B cell (primary cell): Measurements from ENCODE around the gene NOXA1. TPM values are rescaled to one million over a fixed set of nuclear protein-coding genes. Genes with fewer than 3 reads are reported as not detected.

Source experiments
- ATAC-seq: fragments of 200-7000 bp; cut with Tn5 transposase; one replicate; pipeline ENCODE4 v1.10.0; 2021; ENCODE audit warnings: low read depth, mild to moderate bottlenecking, moderate number of reproducible peaks, moderate library complexity
- CTCF ChIA-PET: fragments of 350-600 bp; sonication (Branson Sonifier 250); formaldehyde crosslinking; loops from one replicate; lab custom pipeline; 2021; ENCODE audit warnings: antibody characterized with exemption, inconsistent platforms; lab: Charles Lee
- POLR2A ChIA-PET: fragments of 350-600 bp; sonication (Branson Sonifier 250); formaldehyde crosslinking; loops from one replicate; lab custom pipeline; 2021; ENCODE audit warnings: antibody characterized with exemption; lab: Charles Lee
- DNase-seq: peaks from one replicate; pipeline ENCODE4 v3.0.0; 2013
- H2AFZ ChIP-seq: 2 replicates; pipeline ENCODE4 v1.6.1; 2012; ENCODE audit warnings: mild to moderate bottlenecking, low read depth, low read length; ENCODE audit not compliant: insufficient read depth, poor library complexity, severe bottlenecking
- H3K27ac ChIP-seq, 2 donors: 1 replicate in 1 of 2; 2 replicates in 1 of 2; pipeline ENCODE4 v1.5.1; 2012 to 2013; ENCODE audit warnings: low read length in 2 of 2, mild to moderate bottlenecking in 2 of 2, moderate library complexity in 1 of 2
- H3K27me3 ChIP-seq, 4 experiments: fragments of 200-600 bp in 1 of 4; sonication (generic) in 1 of 4; replicated peaks in 1 of 4; 1 replicate in 2 of 4; 2 replicates in 2 of 4; pipeline versions ENCODE4 v1.6.1 to v1.7.0; 2013 to 2016; ENCODE audit warnings: low read length in 3 of 4, mild to moderate bottlenecking in 2 of 4, mixed read lengths in 1 of 4, moderate library complexity in 1 of 4; ENCODE audit not compliant: insufficient read depth in 4 of 4, control insufficient read depth in 3 of 4; ENCODE audit errors: control extremely low read depth in 1 of 4
- H3K36me3 ChIP-seq, 2 experiments: replicated peaks in 1 of 2; 1 replicate in 1 of 2; 2 replicates in 1 of 2; pipeline versions ENCODE4 v1.6.1 to v1.7.1; 2013; ENCODE audit warnings: low read length in 1 of 2; ENCODE audit not compliant: insufficient read depth in 2 of 2, control insufficient read depth in 1 of 2; ENCODE audit errors: control extremely low read depth in 1 of 2, extremely low read depth in 1 of 2
- H3K4me1 ChIP-seq, 2 donors: fragments of 200-600 bp in 1 of 2; sonication (generic) in 1 of 2; 1 replicate in 1 of 2; 2 replicates in 1 of 2; pipeline versions ENCODE4 v1.5.1 to v1.6.1; 2013 to 2017; ENCODE audit warnings: low read length in 2 of 2; ENCODE audit not compliant: control insufficient read depth in 2 of 2, insufficient read depth in 2 of 2
- H3K4me2 ChIP-seq: replicated peaks from 2 replicates; pipeline ENCODE3; 2012; ENCODE audit warnings: mild to moderate bottlenecking, low read depth, low read length; ENCODE audit not compliant: poor library complexity, severe bottlenecking
- H3K4me3 ChIP-seq, 5 experiments: fragments of 200-600 bp in 1 of 5; sonication (generic) in 1 of 5; 1 replicate in 3 of 5; 2 replicates in 2 of 5; pipeline versions ENCODE4 v1.5.1 to v1.7.0; 2011 to 2016; ENCODE audit warnings: low read length in 4 of 5, mild to moderate bottlenecking in 4 of 5, low read depth in 2 of 5, control low read depth in 1 of 5, moderate library complexity in 1 of 5; ENCODE audit not compliant: insufficient read depth in 1 of 5; ENCODE audit errors: control extremely low read depth in 1 of 5, extremely low read depth in 1 of 5
- H3K79me2 ChIP-seq: fragments of 200-600 bp; sonication (generic); one replicate; pipeline ENCODE4 v1.6.0; 2016; ENCODE audit warnings: low read length; ENCODE audit not compliant: control insufficient read depth, insufficient read depth
- H3K9ac ChIP-seq: fragments of 200-600 bp; sonication (generic); 2 replicates; pipeline ENCODE4 v1.6.1; 2017; ENCODE audit warnings: mild to moderate bottlenecking, low read length, moderate library complexity
- H3K9me3 ChIP-seq, 3 donors: one replicate each; pipeline versions ENCODE4 v1.6.1 to v1.7.1; 2013; ENCODE audit warnings: low read length in 2 of 3; ENCODE audit not compliant: control insufficient read depth in 2 of 3, insufficient read depth in 1 of 3; ENCODE audit errors: control extremely low read depth in 1 of 3
- H4K20me1 ChIP-seq: 2 replicates; pipeline ENCODE4 v1.6.0; 2012; ENCODE audit warnings: mild to moderate bottlenecking, low read length; ENCODE audit not compliant: insufficient read depth, control insufficient read depth, poor library complexity, severe bottlenecking
- H3K27ac Mint-ChIP-seq: one replicate; pipeline ENCODE4 v1.8.0; 2021; ENCODE audit warnings: mixed read lengths
- H3K27me3 Mint-ChIP-seq: one replicate; pipeline ENCODE4 v1.8.0; 2021; ENCODE audit warnings: mixed read lengths
- H3K4me1 Mint-ChIP-seq: one replicate; pipeline ENCODE4 v1.8.0; 2021; ENCODE audit warnings: mixed read lengths
- H3K4me3 Mint-ChIP-seq: one replicate; pipeline ENCODE4 v1.8.0; 2021; ENCODE audit warnings: mixed read lengths
- H3K9me3 Mint-ChIP-seq: one replicate; pipeline ENCODE4 v1.8.0; 2022; ENCODE audit warnings: mixed read lengths; ENCODE audit not compliant: insufficient read depth
- CTCF ChIP-seq: fragments of 200-600 bp; IDR thresholded peaks from one replicate; pipeline ENCODE4 v1.8.0; 2022; ENCODE audit warnings: antibody characterized with exemption, mild to moderate bottlenecking
- EZH2 ChIP-seq: IDR thresholded peaks from 2 replicates; pipeline ENCODE4 v1.6.1; 2012; ENCODE audit warnings: borderline replicate concordance, low read depth, mild to moderate bottlenecking, moderate library complexity, low read length; ENCODE audit not compliant: insufficient read depth, poor library complexity, severe bottlenecking
- WGBS: methylation state at CpG from one replicate; pipeline ENCODE4 v1.1.5; 2013; ENCODE audit warnings: missing lambda C conversion rate; ENCODE audit not compliant: insufficient coverage; 5-methylcytosine and 5-hydroxymethylcytosine counted together
- intact Hi-C: fragments of 100-400 bp; cut with micrococcal nuclease; formaldehyde crosslinking; loops from one replicate; pipeline ENCODE4 v1.10.0; 2022
- polyA plus RNA-seq: library from polyadenylated mRNA; depleted of rRNA; stranded (reverse); fragments of >200 nt; gene quantifications from 2 replicates; pipeline ENCODE4 v1.2.3, GENCODE V29; 2012
- total RNA-seq, 2 donors: library from RNA; stranded (reverse); fragments of 120-200 nt in 1 of 2; gene quantifications; 1 replicate in 1 of 2; 2 replicates in 1 of 2; pipeline versions ENCODE4 v1.2.3 to v1.2.4, GENCODE V29; 2013 to 2022

NOXA1 gene
- total and polyA plus RNA-seq, 2 donors (not counting 1 experiment from before 2014, with no cell fraction given), result 5.7 to 7.7 TPM

DNA sequence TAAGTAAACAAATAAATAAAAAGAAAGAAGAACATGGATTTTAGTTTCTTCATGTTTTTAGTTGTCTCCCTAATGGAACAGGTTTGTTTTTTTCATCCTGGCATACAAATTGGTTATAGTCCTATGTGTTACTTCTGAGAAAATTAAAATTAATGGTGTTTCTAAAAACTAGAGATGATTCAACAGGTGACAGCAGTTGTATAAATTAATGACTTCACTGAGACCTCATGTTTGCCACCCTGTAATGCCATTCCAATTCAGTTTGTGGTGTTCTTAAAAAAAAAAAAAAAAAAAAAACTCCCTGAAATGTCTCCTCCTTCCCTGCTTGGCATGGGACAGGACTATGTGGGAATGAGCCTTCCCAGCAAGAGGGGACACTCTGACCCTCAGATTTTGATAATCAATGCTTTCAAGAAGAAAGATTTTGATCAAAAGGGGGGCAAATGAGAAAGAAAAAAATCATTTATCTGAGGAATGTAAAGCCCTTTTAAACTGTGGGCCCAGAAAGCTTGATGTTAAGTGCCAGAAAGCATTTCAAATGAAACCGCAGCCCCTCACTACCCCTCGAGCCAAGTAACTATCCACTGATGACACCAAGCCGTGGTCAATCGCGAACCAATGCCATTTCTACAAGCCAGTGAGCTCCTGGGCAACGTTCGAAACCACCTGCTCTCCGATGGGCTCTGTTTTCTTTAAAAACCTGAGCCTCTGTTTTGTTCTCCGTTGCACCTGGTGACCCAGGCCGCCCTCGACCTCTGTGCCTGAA lies 1.2 kb upstream of the NOXA1 start:
- no peak for ATAC-seq
- H3K27ac ChIP-seq, result peak overlapping the region in 1 of 2 donors; percentile 58
- POLR2A ChIA-PET, result interaction anchor here (1.4 to 3.1 kb wide), 4 partner anchors 32 to 167 kb away, joined by 3 to 13 read pairs (median 6); partner anchors contain the start of genes NELFB, NSMF and TOR4A

More for the DNA sequence above, 1.2 kb upstream of the NOXA1 start:
- TF ChIP-seq EZH2 (no peak), CTCF (no peak)
- Histone ChIP-seq H3K4me3 (peak overlapping the region; percentile 36 to 70 (median 65)), H3K36me3 (no peaks in the 10 kb centered on the region), H3K79me2 (peaks cover 17% of the 10 kb centered on the region), H4K20me1 (peaks cover 8% of the 10 kb centered on the region), H3K27me3 (no peaks in the 10 kb centered on the region), H3K4me1 (peaks cover 12 to 19% of the 10 kb centered on the region in 2 donors), H3K4me2 (peak overlapping the region; percentile 87), H3K9ac (peak overlapping the region; percentile 74), H3K9me3 (no peaks in the 10 kb centered on the region), H2AFZ (peak overlapping the region; percentile 74)
- Mint-ChIP-seq H3K9me3 (no peaks in the 10 kb centered on the region), H3K4me3 (peak overlapping the region; percentile 86), H3K27me3 (no peaks in the 10 kb centered on the region), H3K4me1 (peaks cover 11% of the 10 kb centered on the region), H3K27ac (peak overlapping the region; percentile 59)
- intact Hi-C loops, result loop anchor here (5.0 kb wide), 1 partner anchor 105 kb away; no protein-coding TSS in a partner anchor
- no peak for DNase-seq
- 4% methylated on average over 11 of the region's 11 CpGs for WGBS
- CTCF ChIA-PET, result interaction anchor here (1.3 to 3.4 kb wide), 6 partner anchors 9 to 475 kb away, joined by 3 to 23 read pairs (median 8); partner anchors contain the start of gene NRARP
